HG03571 (cell line): ENCODE measurements around the gene PPP1R3G.
"Not testable (repeated sequence)": the region's sequence is repeated elsewhere in the genome, so short reads cannot be mapped to it uniquely, and the experiment has no call there.

Experiments
- ATAC-seq: cut with Tn5 transposase; IDR thresholded peaks from one replicate; pipeline ENCODE4 v1.9.1; 2021; ENCODE audit not compliant: unreplicated experiment

Gene PPP1R3G

GRCh38 chr6:5084781-5085647 is at the start of gene PPP1R3G:
TSS of gene PPP1R3G (plus strand) at chr6:5085341. CDS start at chr6:5085486, 145 bp downstream.
- ATAC-seq, result peak; percentile 45

GRCh38 chr6:5036269-5036668 is 48.9 kb upstream of the PPP1R3G start:
- ATAC-seq, result no peak

GRCh38 chr6:5041955-5042354 is 43.2 kb upstream of the PPP1R3G start:
- ATAC-seq, result no peak

- no peak for ATAC-seq
Measured at GRCh38 chr6:5042436-5042835, 42.7 kb upstream of the PPP1R3G start.

GRCh38 chr6:5044866-5045265 is 40.3 kb upstream of the PPP1R3G start:
- no peak for ATAC-seq

GRCh38 chr6:5045416-5045815 is 39.7 kb upstream of the PPP1R3G start:
- ATAC-seq, result no peak

- no peak for ATAC-seq
Measured at GRCh38 chr6:5046430-5046829, 38.7 kb upstream of the PPP1R3G start.

GRCh38 chr6:5050009-5050408 is 35.1 kb upstream of the PPP1R3G start:
- ATAC-seq, result no peak

GRCh38 chr6:5051394-5051793 is 33.7 kb upstream of the PPP1R3G start:
- no peak for ATAC-seq

GRCh38 chr6:5053038-5053437 is 32.1 kb upstream of the PPP1R3G start:
- ATAC-seq, result no peak

- no peak for ATAC-seq
Measured at GRCh38 chr6:5053864-5054244, 31.3 kb upstream of the PPP1R3G start.

- ATAC-seq, result no peak
Measured at GRCh38 chr6:5054245-5054873, 30.8 kb upstream of the PPP1R3G start.

GRCh38 chr6:5055118-5055517 is 30.0 kb upstream of the PPP1R3G start:
- ATAC-seq, result no peak

GRCh38 chr6:5058254-5058653 is 26.9 kb upstream of the PPP1R3G start:
- ATAC-seq, result no peak

- no peak for ATAC-seq
Measured at GRCh38 chr6:5059036-5059896, 25.9 kb upstream of the PPP1R3G start.

- not testable (repeated sequence) for ATAC-seq
Measured at GRCh38 chr6:5060439-5060838, 24.7 kb upstream of the PPP1R3G start.

GRCh38 chr6:5061152-5061551 is 24.0 kb upstream of the PPP1R3G start:
- ATAC-seq, result no peak

- ATAC-seq, result no peak
Measured at GRCh38 chr6:5063617-5064016, 21.5 kb upstream of the PPP1R3G start.

GRCh38 chr6:5066456-5067093 is 18.6 kb upstream of the PPP1R3G start:
- ATAC-seq, result no peak

GRCh38 chr6:5067305-5067704 is 17.8 kb upstream of the PPP1R3G start:
- no peak for ATAC-seq

GRCh38 chr6:5068153-5068751 is 16.9 kb upstream of the PPP1R3G start:
- ATAC-seq, result no peak
